PC-9 (cell line): ENCODE data around the gene SGK2. TPM values are rescaled to one million over a fixed set of nuclear protein-coding genes. Genes with fewer than 3 reads are reported as not detected.

Experiments used
- Bru-seq: library from RNA; stranded (reverse); fragments of 400-500 nt; gene quantifications from one replicate; lab custom pipeline; 2021; lab: Mats Ljungman, UMichigan
- BruChase-seq, 2 experiments: library from RNA; stranded (reverse); fragments of 400-500 nt; gene quantifications; one replicate each; lab custom pipeline; 2021; lab: Mats Ljungman, UMichigan
- BruUV-seq: library from RNA; stranded (reverse); fragments of 400-500 nt; replicated peaks from 2 replicates; lab custom pipeline; 2021; lab: Mats Ljungman, UMichigan
- CTCF ChIA-PET: fragments of 300-600 bp; sonication (Branson Sonifier 250); formaldehyde crosslinking; loops from one replicate; lab custom pipeline; 2022; ENCODE audit warnings: antibody characterized with exemption; lab: Charles Lee
- POLR2A ChIA-PET: fragments of 300-600 bp; sonication (Branson Sonifier 250); formaldehyde crosslinking; loops from one replicate; lab custom pipeline; 2022; ENCODE audit warnings: antibody characterized with exemption; ENCODE audit not compliant: unreplicated experiment; lab: Charles Lee
- DNase-seq, 2 experiments: peaks; one replicate each; pipeline versions ENCODE4 v3.0.0 to v3.0.0-alpha.2; 2015 to 2022; ENCODE audit warnings: mixed read lengths in 1 of 2
- H2AFZ ChIP-seq: fragments of 200-600 bp; sonication (generic); 2 replicates; pipeline ENCODE4 v1.8.1; 2017; ENCODE audit warnings: antibody characterized with exemption
- H3F3A ChIP-seq: fragments of 200-600 bp; sonication (generic); 2 replicates; pipeline ENCODE4 v1.8.1; 2017; ENCODE audit warnings: antibody characterized with exemption, mild to moderate bottlenecking, low read depth; ENCODE audit not compliant: insufficient read depth
- H3K27ac ChIP-seq: fragments of 200-600 bp; sonication (generic); 2 replicates; pipeline ENCODE4 v1.6.1; 2016; ENCODE audit warnings: mixed run types
- H3K27me3 ChIP-seq: fragments of 200-600 bp; sonication (generic); 2 replicates; pipeline ENCODE4 v1.6.1; 2016; ENCODE audit warnings: low read depth, mixed run types; ENCODE audit not compliant: insufficient read depth
- H3K36me3 ChIP-seq: fragments of 200-600 bp; sonication (generic); 2 replicates; pipeline ENCODE4 v1.6.1; 2016; ENCODE audit warnings: low read depth, mixed run types
- H3K4me1 ChIP-seq: fragments of 200-600 bp; sonication (generic); replicated peaks from 2 replicates; pipeline ENCODE4 v1.6.1; 2016; ENCODE audit warnings: mixed run types; ENCODE audit not compliant: insufficient read depth
- H3K4me2 ChIP-seq: fragments of 200-600 bp; sonication (generic); 2 replicates; pipeline ENCODE4 v1.6.1; 2017; ENCODE audit warnings: mixed run types
- H3K4me3 ChIP-seq: fragments of 200-600 bp; sonication (generic); 2 replicates; pipeline ENCODE4 v1.6.1; 2016; ENCODE audit warnings: mixed run types
- H3K79me2 ChIP-seq: fragments of 200-600 bp; sonication (generic); 2 replicates; pipeline ENCODE4 v1.6.1; 2017; ENCODE audit warnings: low read depth, mixed run types
- H3K9me2 ChIP-seq: fragments of 200-600 bp; sonication (generic); 2 replicates; pipeline ENCODE4 v1.8.1; 2017; ENCODE audit warnings: mild to moderate bottlenecking; ENCODE audit not compliant: insufficient read depth
- H3K9me3 ChIP-seq: fragments of 200-600 bp; sonication (generic); 2 replicates; pipeline ENCODE4 v1.8.1; 2016; ENCODE audit warnings: low read depth; ENCODE audit not compliant: insufficient read depth
- H4K20me1 ChIP-seq: fragments of 200-600 bp; sonication (generic); 2 replicates; pipeline ENCODE4 v1.8.1; 2017; ENCODE audit not compliant: insufficient read depth
- EZH2 ChIP-seq: fragments of 200-600 bp; sonication (generic); IDR thresholded peaks from 2 replicates; pipeline ENCODE4 v1.8.0; 2017; ENCODE audit warnings: antibody characterized with exemption, low read depth
- intact Hi-C: fragments of 100-400 bp; cut with micrococcal nuclease; formaldehyde crosslinking; loops from one replicate; pipeline ENCODE4 v1.10.0; 2022; ENCODE audit not compliant: unreplicated experiment
- long read RNA-seq: library from polyadenylated mRNA; stranded (forward); transcript quantifications from one replicate; pipeline ENCODE4 v2.0.0, GENCODE V29; 2022
- total RNA-seq: library from RNA; stranded (reverse); gene quantifications from 2 replicates; pipeline ENCODE4 v1.2.3, GENCODE V29; 2021
- TF ChIP-seq, protein P1 (sequence below): fragments of 200-600 bp; sonication (generic); conservative IDR thresholded peaks from 2 replicates; pipeline ENCODE4 v1.6.1; 2017; ENCODE audit warnings: mixed run types, antibody characterized with exemption, mild to moderate bottlenecking, moderate library complexity

The SGK2 gene
- total RNA-seq (3.1 and 3.7 TPM in 2 replicates), Bru-seq, nascent RNA (percentile 25 among the genes with signal in this experiment), BruChase-seq, experiment 1, labeled RNA remaining after a 2-hour chase (percentile 39 among the genes with signal in this experiment), BruChase-seq, experiment 2, labeled RNA remaining after a 6-hour chase (percentile 38 among the genes with signal in this experiment)
- long read RNA-seq, partial matches to known transcripts, result 0 of 1 reads
- long read RNA-seq, other reads (novel, unspliced or antisense), result 0 of 1 reads

DNA sequence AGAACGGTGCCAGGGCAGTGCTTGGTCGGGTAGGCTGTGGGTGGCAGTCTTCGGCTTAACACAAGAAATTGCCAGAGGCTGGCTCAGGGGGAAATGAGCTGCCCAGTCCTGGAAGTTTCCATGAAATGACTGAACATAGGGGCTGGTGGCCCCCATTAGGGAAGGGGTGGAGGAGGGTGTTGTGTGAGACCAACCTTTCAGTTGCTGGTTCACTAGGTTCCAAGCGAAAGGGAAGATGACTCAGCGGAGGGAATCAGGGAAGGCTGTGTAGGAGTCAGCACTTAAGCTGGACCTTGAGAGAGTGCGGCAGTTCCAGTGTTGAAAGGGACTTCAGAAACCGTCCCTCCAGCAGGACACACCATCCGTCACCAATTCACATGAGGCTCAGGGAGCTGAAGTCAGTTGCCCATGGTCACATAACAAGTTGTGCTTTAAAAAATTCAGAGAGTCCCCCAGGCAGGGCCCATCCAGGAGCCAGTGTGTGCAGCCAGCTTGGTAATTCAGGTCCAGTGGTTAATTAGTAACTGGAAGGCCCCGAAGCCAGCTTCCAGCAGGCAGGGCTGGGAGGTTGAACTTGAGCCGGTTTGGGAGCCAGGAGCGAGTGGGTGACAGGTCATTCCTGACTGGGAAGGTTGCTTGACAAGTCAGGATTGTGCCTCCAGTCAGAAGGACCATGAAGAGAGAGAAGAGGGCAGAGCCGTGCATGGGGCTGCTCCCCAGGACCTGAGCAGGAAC, at the start of gene SGK2:
SGK2 (plus strand) TSS at position 616 of the 735 bp plus-strand sequence. CDS start 7,469 bp downstream, outside the sequence.
- DNase-seq, result peak; percentile 41 to 53
- peak within 1 kb of the TSS; percentile 52 for H3K27ac ChIP-seq
- no peak within 1 kb of the TSS for H3K4me3 ChIP-seq
- no peaks in the 10 kb centered on the region for H3K9me3 ChIP-seq
- H3K36me3 ChIP-seq, result no peaks in the 10 kb centered on the region
- no peak for TF ChIP-seq EZH2
- TF ChIP-seq, protein P1, sequence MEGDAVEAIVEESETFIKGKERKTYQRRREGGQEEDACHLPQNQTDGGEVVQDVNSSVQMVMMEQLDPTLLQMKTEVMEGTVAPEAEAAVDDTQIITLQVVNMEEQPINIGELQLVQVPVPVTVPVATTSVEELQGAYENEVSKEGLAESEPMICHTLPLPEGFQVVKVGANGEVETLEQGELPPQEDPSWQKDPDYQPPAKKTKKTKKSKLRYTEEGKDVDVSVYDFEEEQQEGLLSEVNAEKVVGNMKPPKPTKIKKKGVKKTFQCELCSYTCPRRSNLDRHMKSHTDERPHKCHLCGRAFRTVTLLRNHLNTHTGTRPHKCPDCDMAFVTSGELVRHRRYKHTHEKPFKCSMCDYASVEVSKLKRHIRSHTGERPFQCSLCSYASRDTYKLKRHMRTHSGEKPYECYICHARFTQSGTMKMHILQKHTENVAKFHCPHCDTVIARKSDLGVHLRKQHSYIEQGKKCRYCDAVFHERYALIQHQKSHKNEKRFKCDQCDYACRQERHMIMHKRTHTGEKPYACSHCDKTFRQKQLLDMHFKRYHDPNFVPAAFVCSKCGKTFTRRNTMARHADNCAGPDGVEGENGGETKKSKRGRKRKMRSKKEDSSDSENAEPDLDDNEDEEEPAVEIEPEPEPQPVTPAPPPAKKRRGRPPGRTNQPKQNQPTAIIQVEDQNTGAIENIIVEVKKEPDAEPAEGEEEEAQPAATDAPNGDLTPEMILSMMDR, result no peak
- H3K9me2 ChIP-seq, result no peaks in the 10 kb centered on the region
- intact Hi-C loops, result no loop called here
- CTCF ChIA-PET, result interaction anchor here (1.1 kb wide), 1 partner anchor 32 kb away, joined by 3 read pairs; the partner anchor contains the start of gene IFT52
- no peaks in the 10 kb centered on the region for H4K20me1 ChIP-seq
- peaks cover 15% of the 10 kb centered on the region; the same call in 1 of the 2 replicates for H3F3A ChIP-seq
- no peaks in the 10 kb centered on the region for H3K79me2 ChIP-seq
- peak within 1 kb of the TSS; percentile 42 for H2AFZ ChIP-seq
- BruUV-seq, result no TSS peak
- POLR2A ChIA-PET, result interaction anchor here (0.5 kb wide), 1 partner anchor 608 kb away, joined by 4 read pairs; no protein-coding TSS in a partner anchor
- H3K27me3 ChIP-seq, result no peaks in the 10 kb centered on the region
- H3K4me2 ChIP-seq, result peak within 1 kb of the TSS; percentile 53
- peaks cover 20% of the 10 kb centered on the region for H3K4me1 ChIP-seq

DNA sequence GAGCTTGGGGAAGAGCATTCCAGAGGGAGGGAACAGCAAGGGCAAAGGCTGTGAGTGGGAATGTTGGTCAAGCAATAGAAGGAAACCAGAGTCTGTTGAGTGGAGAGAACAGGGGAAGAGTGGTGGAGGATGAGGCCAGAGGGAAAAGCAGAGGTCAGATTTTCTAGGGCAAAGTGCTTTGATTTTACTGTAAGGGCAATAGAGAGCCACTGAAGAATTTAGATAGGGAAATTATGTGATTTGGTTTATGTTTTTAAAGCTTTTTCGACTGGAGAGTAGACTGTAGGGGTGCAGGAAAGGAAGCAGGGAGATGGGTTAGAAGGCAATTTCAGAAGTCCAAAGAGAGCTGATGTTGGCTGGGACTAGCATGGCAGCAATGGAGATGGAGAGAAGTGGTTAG, 46.9 kb upstream of the SGK2 start:
- Histone ChIP-seq H3K27me3 (peaks cover under 1% of the 10 kb centered on the region; the same call in 1 of the 2 replicates), H3K4me2 (no peak overlapping the region), H3K9me2 (no peaks in the 10 kb centered on the region), H3K36me3 (no peaks in the 10 kb centered on the region), H3K79me2 (peaks cover 17% of the 10 kb centered on the region), H3F3A (peaks cover 6% of the 10 kb centered on the region; the same call in 1 of the 2 replicates), H2AFZ (no peak overlapping the region), H4K20me1 (no peaks in the 10 kb centered on the region), H3K27ac (no peak overlapping the region), H3K4me1 (peaks cover 15% of the 10 kb centered on the region), H3K9me3 (no peaks in the 10 kb centered on the region), H3K4me3 (no peak overlapping the region)
- intact Hi-C loops, result no loop called here
- no peak for DNase-seq
- POLR2A ChIA-PET, result no interaction called here
- no TSS peak for BruUV-seq
- CTCF ChIA-PET, result no interaction called here
- TF ChIP-seq, protein P1, result no peak
- TF ChIP-seq EZH2, result no peak

DNA sequence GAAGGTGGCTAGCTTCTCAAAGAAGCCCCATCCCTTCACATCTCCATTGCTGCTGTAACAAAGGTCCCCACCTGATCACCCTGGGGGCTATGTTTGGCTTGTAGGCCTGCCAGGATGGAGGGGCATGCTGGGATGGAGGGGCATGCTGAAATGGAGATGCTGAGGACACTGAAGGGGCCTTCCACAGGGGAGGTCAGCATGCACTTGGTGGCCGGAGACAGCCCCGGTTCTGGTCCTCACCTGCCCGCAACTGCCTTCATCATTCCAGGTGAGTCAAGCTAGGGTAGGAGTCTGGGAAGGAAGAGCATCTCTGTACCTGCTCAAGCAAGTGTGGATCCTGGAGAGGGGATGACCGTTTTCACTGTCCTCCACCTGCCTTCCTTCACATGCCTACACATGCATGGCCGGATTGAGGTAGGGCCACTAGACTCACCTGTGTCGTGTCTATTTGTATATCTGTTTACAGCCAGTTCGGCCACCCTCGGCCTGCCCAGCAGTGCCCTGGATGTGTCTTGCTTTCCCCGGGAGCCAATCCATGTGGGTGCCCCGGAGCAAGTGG, 45.4 kb upstream of the SGK2 start:
- H3K9me2 ChIP-seq, result no peaks in the 10 kb centered on the region
- ChIA-PET CTCF (no interaction called here), POLR2A (interaction anchor here (0.9 kb wide), 1 partner anchor 11 kb away, joined by 4 read pairs; no protein-coding TSS in a partner anchor)
- peak overlapping the region; percentile 64; the same call in 1 of the 2 replicates for H2AFZ ChIP-seq
- peaks cover 17% of the 10 kb centered on the region for H3K79me2 ChIP-seq
- H3K36me3 ChIP-seq, result no peaks in the 10 kb centered on the region
- peak overlapping the region; percentile 53 for H3K4me3 ChIP-seq
- TF ChIP-seq, protein P1, result no peak
- TF ChIP-seq EZH2, result no peak
- no peak for DNase-seq
- H3K9me3 ChIP-seq, result no peaks in the 10 kb centered on the region
- H3K4me1 ChIP-seq, result peaks cover 11% of the 10 kb centered on the region
- BruUV-seq, result TSS peak; percentile 70
- peak overlapping the region; percentile 65 for H3K4me2 ChIP-seq
- intact Hi-C loops, result no loop called here
- H3K27ac ChIP-seq, result no peak overlapping the region
- H3F3A ChIP-seq, result peaks cover 4% of the 10 kb centered on the region; the same call in 1 of the 2 replicates
- H4K20me1 ChIP-seq, result no peaks in the 10 kb centered on the region
- no peaks in the 10 kb centered on the region for H3K27me3 ChIP-seq
